Measurements from ENCODE around the gene COL8A1. TPM values are rescaled to one million over a fixed set of nuclear protein-coding genes. Genes with fewer than 3 reads are reported as not detected.

Gene COL8A1
- total RNA-seq, 1 experiment from 2014 or later = 0.07 TPM

DNA sequence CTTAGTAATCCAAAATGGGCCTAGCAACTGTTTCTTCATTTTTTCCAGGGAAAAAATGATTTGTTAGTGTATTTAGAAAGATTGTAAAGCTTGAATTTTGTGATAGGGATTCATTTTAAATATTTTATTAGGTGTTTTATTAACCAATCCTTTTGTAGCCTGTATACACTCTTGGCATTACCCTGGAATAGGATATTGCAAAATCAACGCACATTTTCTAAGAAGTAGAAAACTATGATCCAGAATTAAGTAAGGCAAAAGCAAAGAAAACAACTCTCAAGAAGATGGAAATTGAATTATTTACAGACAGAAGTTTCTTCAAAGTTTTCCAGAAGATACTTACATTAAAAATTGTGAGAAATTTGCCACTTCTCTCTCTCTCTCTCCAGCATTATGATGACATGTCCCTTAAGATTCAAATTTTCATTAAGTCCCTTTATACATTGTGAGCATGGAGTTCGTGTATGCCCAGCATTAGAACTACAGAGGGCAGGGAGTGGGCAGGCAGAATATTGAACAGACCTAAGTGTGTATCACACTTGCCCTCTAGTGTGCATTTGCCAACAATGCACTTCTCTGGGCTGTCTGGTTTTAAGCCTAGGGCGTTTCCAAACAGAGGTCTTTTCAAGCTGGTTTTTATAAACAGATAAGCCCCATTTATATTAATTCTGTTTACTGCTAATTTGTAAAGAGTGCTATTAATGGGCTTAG is 150.8 kb downstream of the COL8A1 start:
- ChIA-PET POLR2A (no interaction called here), CTCF (interaction anchor here (0.6 to 1.6 kb wide), 7 partner anchors 11 to 1187 kb away, joined by 3 to 8 read pairs (median 4); no protein-coding TSS in a partner anchor), RAD21 (ENCODE audit: low non-redundant PET in 1 of 2, low total read pairs in 2 of 2, uncharacterized antibody in 2 of 2, unreplicated experiment in 2 of 2) (no interaction called here)
- intact Hi-C loops (cut with micrococcal nuclease) = loop anchor here (1.0 to 10.0 kb wide), 2 partner anchors 144 to 664 kb away; no protein-coding TSS in a partner anchor
- Histone ChIP-seq H3K4me3 (replicated peaks in 1 of 2; ENCODE audit: low read depth in 1 of 2, low read length in 2 of 2) (no peak overlapping the region), H4K20me1 (ENCODE audit: insufficient read depth) (no peaks in the 10 kb centered on the region), H3K79me2 (ENCODE audit: insufficient read depth, low read length) (no peaks in the 10 kb centered on the region), H2AFZ (ENCODE audit: low read depth, low read length, poor library complexity, severe bottlenecking) (peak overlapping the region; percentile 76), H3K4me1 (ENCODE audit: control insufficient read depth in 1 of 2, insufficient read depth in 2 of 2, low read length in 2 of 2) (no peaks in the 10 kb centered on the region), H3K9ac (ENCODE audit: low read length) (no peak overlapping the region), H3K4me2 (ENCODE audit: low read length) (no peak overlapping the region), H3K9me3 (ENCODE audit: control insufficient read depth in 1 of 2, insufficient read depth in 1 of 2, low read depth in 1 of 2, low read length in 2 of 2) (no peaks in the 10 kb centered on the region), H3K27ac (ENCODE audit: low read depth, low read length) (no peak overlapping the region), H3K27me3 (ENCODE audit: insufficient read depth, low read length) (peaks cover 14% of the 10 kb centered on the region; the same call in 1 of the 2 replicates), H3K36me3 (ENCODE audit: control insufficient read depth in 1 of 2, insufficient read depth in 2 of 2, low read length in 2 of 2) (no peaks in the 10 kb centered on the region), H3K9me2 (ENCODE audit: insufficient read depth) (no peaks in the 10 kb centered on the region)
- ATAC-seq = peak; percentile 100
- TF ChIP-seq RAD21 (IDR thresholded peaks at IDR 0.05; ENCODE audit: low read depth) (peak; percentile 68), JUND (IDR thresholded peaks at IDR 0.05) (no peak), CTCF (IDR thresholded peaks at IDR 0.05 in 2 of 3, conservative IDR thresholded peaks at IDR 0.05 in 1 of 3; ENCODE audit: borderline replicate concordance in 1 of 3, insufficient read depth in 1 of 3, low read depth in 2 of 3, low read length in 2 of 3) (peak; percentile 53 to 76 (median 68); a peak in 5 of 6 replicates)
- no TSS peak for BruUV-seq (replicated peaks)
- DNase-seq (ENCODE audit: low read depth, low spot score) = peak; percentile 57

DNA sequence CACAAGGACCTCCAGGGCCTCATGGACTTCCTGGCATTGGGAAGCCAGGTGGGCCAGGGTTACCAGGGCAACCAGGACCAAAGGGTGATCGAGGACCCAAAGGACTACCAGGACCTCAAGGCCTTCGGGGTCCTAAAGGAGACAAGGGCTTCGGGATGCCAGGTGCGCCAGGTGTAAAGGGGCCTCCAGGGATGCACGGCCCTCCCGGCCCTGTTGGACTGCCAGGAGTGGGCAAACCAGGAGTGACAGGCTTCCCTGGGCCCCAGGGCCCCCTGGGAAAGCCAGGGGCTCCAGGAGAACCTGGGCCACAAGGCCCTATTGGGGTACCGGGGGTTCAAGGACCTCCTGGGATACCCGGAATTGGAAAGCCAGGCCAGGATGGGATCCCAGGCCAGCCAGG is 156.1 kb downstream of the COL8A1 start:
- Histone ChIP-seq H3K4me2 (ENCODE audit: low read length) (no peak overlapping the region), H3K27ac (ENCODE audit: low read depth, low read length) (no peak overlapping the region), H3K9me3 (ENCODE audit: control insufficient read depth in 1 of 2, insufficient read depth in 1 of 2, low read depth in 1 of 2, low read length in 2 of 2) (no peaks in the 10 kb centered on the region), H3K36me3 (ENCODE audit: control insufficient read depth in 1 of 2, insufficient read depth in 2 of 2, low read length in 2 of 2) (no peaks in the 10 kb centered on the region), H3K4me3 (replicated peaks in 1 of 2; ENCODE audit: low read depth in 1 of 2, low read length in 2 of 2) (no peak overlapping the region), H3K27me3 (ENCODE audit: insufficient read depth, low read length) (peaks cover 4% of the 10 kb centered on the region; the same call in 1 of the 2 replicates), H3K9me2 (ENCODE audit: insufficient read depth) (no peaks in the 10 kb centered on the region), H2AFZ (ENCODE audit: low read depth, low read length, poor library complexity, severe bottlenecking) (no peak overlapping the region), H4K20me1 (ENCODE audit: insufficient read depth) (no peaks in the 10 kb centered on the region), H3K9ac (ENCODE audit: low read length) (no peak overlapping the region), H3K4me1 (ENCODE audit: control insufficient read depth in 1 of 2, insufficient read depth in 2 of 2, low read length in 2 of 2) (no peaks in the 10 kb centered on the region), H3K79me2 (ENCODE audit: insufficient read depth, low read length) (no peaks in the 10 kb centered on the region)
- ATAC-seq = no peak
- TF ChIP-seq ELF1 (IDR thresholded peaks at IDR 0.05; ENCODE audit: borderline replicate concordance, low read depth) = no peak
- ChIA-PET RAD21 (ENCODE audit: low non-redundant PET in 1 of 2, low total read pairs in 2 of 2, uncharacterized antibody in 2 of 2, unreplicated experiment in 2 of 2) (no interaction called here), POLR2A (no interaction called here), CTCF (no interaction called here)
- intact Hi-C loops (cut with micrococcal nuclease) = no loop called here
- no TSS peak for BruUV-seq (replicated peaks)
- no peak for DNase-seq (ENCODE audit: low read depth, low spot score)

Data from HCT116 (cell line).